K562 (cell line): ENCODE data around the gene KCNJ4. TPM values are rescaled to one million over a fixed set of nuclear protein-coding genes. Genes with fewer than 3 reads are reported as not detected.
A peak's percentile ranks its signal among the peaks of the same experiment; 100 is the strongest.

ENCODE experiments used
- C11orf30 ChIP-seq: fragments of 450-650 bp; IDR thresholded peaks from 2 replicates; pipeline ENCODE4 v1.6.1; 2016; ENCODE audit warnings: low read depth, mild to moderate bottlenecking
- CHD2 ChIP-seq: IDR thresholded peaks from 2 replicates; pipeline ENCODE4 v1.6.1; 2011; ENCODE audit warnings: low read depth, low read length
- CXXC5 ChIP-seq: fragments of 250-450 bp; sonication (Bioruptor Pico); IDR thresholded peaks from 2 replicates; pipeline ENCODE4 v1.8.0; 2022; ENCODE audit warnings: inconsistent platforms, mild to moderate bottlenecking, moderate library complexity
- DACH1 ChIP-seq: fragments of 450-650 bp; IDR thresholded peaks from 2 replicates; pipeline ENCODE4 v1.6.1; 2018; ENCODE audit not compliant: partially characterized antibody
- ELF1 ChIP-seq: fragments of 200-800 bp; sonication (Bioruptor generic); IDR thresholded peaks from 2 replicates; pipeline ENCODE4 v1.6.1; 2016; ENCODE audit warnings: missing genetic modification characterization, missing compliant biosample characterization
- HOXB6 ChIP-seq: fragments of 250-450 bp; sonication (Bioruptor Pico); IDR thresholded peaks from 2 replicates; pipeline ENCODE4 v1.5.1; 2022; ENCODE audit warnings: mild to moderate bottlenecking, borderline replicate concordance
- NR2F6 ChIP-seq: fragments of 450-650 bp; formaldehyde crosslinking; IDR thresholded peaks from 2 replicates; pipeline ENCODE4 v1.4.0; 2020; ENCODE audit warnings: mild to moderate bottlenecking
- POLR2H ChIP-seq: IDR thresholded peaks from 2 replicates; pipeline ENCODE4 v1.6.1; 2016; ENCODE audit warnings: missing genetic modification characterization, low read depth, mild to moderate bottlenecking, control low read depth, missing compliant biosample characterization, moderate library complexity
- RBFOX2 ChIP-seq: fragments of 200-400 bp; formaldehyde crosslinking; IDR thresholded peaks from 2 replicates; pipeline ENCODE4 v1.6.1; 2017; ENCODE audit warnings: low read depth, mild to moderate bottlenecking, low read length, moderate library complexity
- SRF ChIP-seq, 2 experiments: fragments of 250-450, 450-650 bp in 1 of 2; sonication (Bioruptor Pico) in 1 of 2; sonication (generic) in 1 of 2; formaldehyde crosslinking; IDR thresholded peaks; 2 replicates each; pipeline versions ENCODE4 v1.5.0 to v1.5.1; 2020 to 2022; ENCODE audit warnings: mild to moderate bottlenecking in 1 of 2, missing genetic modification reagents in 1 of 2
- YY1 ChIP-seq, 3 experiments: IDR thresholded peaks; 2 replicates each; pipeline ENCODE4 v1.6.1; 2011; ENCODE audit warnings: low read length in 2 of 3, mild to moderate bottlenecking in 2 of 3, moderate library complexity in 2 of 3, borderline replicate concordance in 1 of 3, control low read depth in 1 of 3, low read depth in 1 of 3; ENCODE audit not compliant: insufficient read depth in 3 of 3, insufficient replicate concordance in 2 of 3, control insufficient read depth in 1 of 3, insufficient read length in 1 of 3; ENCODE audit errors: extremely low read depth in 1 of 3
- ZFX ChIP-seq: sonication (generic); formaldehyde crosslinking; IDR thresholded peaks from 2 replicates; pipeline ENCODE4 v1.8.0; 2022; ENCODE audit warnings: mild to moderate bottlenecking, missing genetic modification reagents, moderate library complexity
- ZNF707 ChIP-seq: fragments of 250-450 bp; sonication (Bioruptor Pico); conservative IDR thresholded peaks from 2 replicates; pipeline ENCODE4 v1.8.0; 2022; ENCODE audit warnings: inconsistent platforms, mild to moderate bottlenecking, moderate library complexity
- polyA plus RNA-seq, 8 experiments: library from polyadenylated mRNA; depleted of rRNA in 4 of 8; stranded (reverse) in 5 of 8; unstranded in 3 of 8; fragments of >200 nt; fragmentation: Nextera tagmentation in 2 of 8; fragmentation: Illumina TruSeq in 1 of 8; extraction: Ambion mirVana in 2 of 8; extraction: Trizol in 1 of 8; gene quantifications; 2 replicates each; pipeline versions ENCODE4 v1.2.1 to v1.2.3, GENCODE V29; 2011 to 2014; ENCODE audit warnings: inconsistent platforms in 1 of 8, missing spikeins in 1 of 8
- total RNA-seq, 7 experiments: library from RNA; depleted of rRNA in 6 of 7; stranded (reverse); fragments of >200 nt in 6 of 7; fragmentation: Illumina TruSeq in 2 of 7; extraction: Trizol in 2 of 7; gene quantifications; 2 replicates each; pipeline versions ENCODE4 v1.2.1 to v1.2.3, GENCODE V29; 2011 to 2021; ENCODE audit warnings: low replicate concordance in 1 of 7
- TF ChIP-seq, protein P1 (sequence below): sonication (generic); IDR thresholded peaks from 2 replicates; pipeline ENCODE4 v1.6.1; 2016
- TF ChIP-seq, protein P2 (sequence below): sonication (generic); formaldehyde crosslinking; IDR thresholded peaks from 2 replicates; pipeline ENCODE4 v1.9.0; 2022; ENCODE audit warnings: mild to moderate bottlenecking, missing genetic modification reagents
- TF ChIP-seq, protein P3 (sequence below): fragments of 450-650 bp; IDR thresholded peaks from 2 replicates; pipeline ENCODE4 v1.6.1; 2017; ENCODE audit warnings: antibody characterized with exemption, mild to moderate bottlenecking

KCNJ4 gene
- total and polyA plus RNA-seq, 9 of the 15 experiments (the other 6 are each of a cell fraction or from before 2014, with no cell fraction given) = 0.07 to 0.55 (median 0.09) TPM; not detected in 4

DNA sequence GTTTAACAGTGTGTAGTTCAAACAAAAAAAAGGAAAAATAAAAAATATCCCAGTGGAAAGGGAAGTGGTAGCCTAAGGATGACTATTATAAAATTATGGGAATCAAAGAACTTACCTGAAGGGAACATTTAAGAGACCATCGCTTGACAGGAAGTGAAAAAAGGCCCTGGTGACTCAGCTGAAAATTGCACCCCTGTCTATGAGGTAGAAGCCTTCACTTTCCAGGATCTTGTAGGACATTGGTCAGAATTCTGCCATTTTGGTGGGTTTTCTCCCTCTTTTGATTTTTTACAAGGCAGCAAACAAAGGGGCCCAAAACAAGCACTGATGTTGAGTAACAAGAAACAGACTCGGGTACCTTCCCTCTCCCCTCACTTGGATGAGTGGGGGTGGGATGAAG lies 35.5 kb upstream of the KCNJ4 start (continued):
- no peak for TF ChIP-seq CXXC5 (CRISPR knock-in tag)
- no peak for TF ChIP-seq POLR2H (tag)
- TF ChIP-seq, protein P1, sequence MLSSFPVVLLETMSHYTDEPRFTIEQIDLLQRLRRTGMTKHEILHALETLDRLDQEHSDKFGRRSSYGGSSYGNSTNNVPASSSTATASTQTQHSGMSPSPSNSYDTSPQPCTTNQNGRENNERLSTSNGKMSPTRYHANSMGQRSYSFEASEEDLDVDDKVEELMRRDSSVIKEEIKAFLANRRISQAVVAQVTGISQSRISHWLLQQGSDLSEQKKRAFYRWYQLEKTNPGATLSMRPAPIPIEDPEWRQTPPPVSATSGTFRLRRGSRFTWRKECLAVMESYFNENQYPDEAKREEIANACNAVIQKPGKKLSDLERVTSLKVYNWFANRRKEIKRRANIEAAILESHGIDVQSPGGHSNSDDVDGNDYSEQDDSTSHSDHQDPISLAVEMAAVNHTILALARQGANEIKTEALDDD = no peak
- TF ChIP-seq CHD2 = no peak
- no peak for TF ChIP-seq HOXB6 (CRISPR knock-in tag)
- TF ChIP-seq SRF (CRISPR knock-in tag; IDR thresholded peaks at IDR 0.05) = no peak
- TF ChIP-seq RBFOX2 = peak; percentile 26; the same call in 1 of the 2 replicates
- no peak for TF ChIP-seq ELF1 (tag)
- TF ChIP-seq NR2F6 (CRISPR knock-in tag) = no peak
- TF ChIP-seq YY1 (IDR thresholded peaks at IDR 0.05; ENCODE audit: borderline replicate concordance in 1 of 3, control insufficient read depth in 1 of 3, extremely low read depth in 1 of 3, insufficient read depth in 3 of 3, insufficient read length in 1 of 3, insufficient replicate concordance in 2 of 3, low read depth in 1 of 3, low read length in 2 of 3) = no peak
- TF ChIP-seq C11orf30 = peak; percentile 67
- no peak for TF ChIP-seq DACH1
- TF ChIP-seq, protein P2, sequence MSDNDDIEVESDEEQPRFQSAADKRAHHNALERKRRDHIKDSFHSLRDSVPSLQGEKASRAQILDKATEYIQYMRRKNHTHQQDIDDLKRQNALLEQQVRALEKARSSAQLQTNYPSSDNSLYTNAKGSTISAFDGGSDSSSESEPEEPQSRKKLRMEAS (CRISPR knock-in tag) = no peak
- TF ChIP-seq, protein P3, sequence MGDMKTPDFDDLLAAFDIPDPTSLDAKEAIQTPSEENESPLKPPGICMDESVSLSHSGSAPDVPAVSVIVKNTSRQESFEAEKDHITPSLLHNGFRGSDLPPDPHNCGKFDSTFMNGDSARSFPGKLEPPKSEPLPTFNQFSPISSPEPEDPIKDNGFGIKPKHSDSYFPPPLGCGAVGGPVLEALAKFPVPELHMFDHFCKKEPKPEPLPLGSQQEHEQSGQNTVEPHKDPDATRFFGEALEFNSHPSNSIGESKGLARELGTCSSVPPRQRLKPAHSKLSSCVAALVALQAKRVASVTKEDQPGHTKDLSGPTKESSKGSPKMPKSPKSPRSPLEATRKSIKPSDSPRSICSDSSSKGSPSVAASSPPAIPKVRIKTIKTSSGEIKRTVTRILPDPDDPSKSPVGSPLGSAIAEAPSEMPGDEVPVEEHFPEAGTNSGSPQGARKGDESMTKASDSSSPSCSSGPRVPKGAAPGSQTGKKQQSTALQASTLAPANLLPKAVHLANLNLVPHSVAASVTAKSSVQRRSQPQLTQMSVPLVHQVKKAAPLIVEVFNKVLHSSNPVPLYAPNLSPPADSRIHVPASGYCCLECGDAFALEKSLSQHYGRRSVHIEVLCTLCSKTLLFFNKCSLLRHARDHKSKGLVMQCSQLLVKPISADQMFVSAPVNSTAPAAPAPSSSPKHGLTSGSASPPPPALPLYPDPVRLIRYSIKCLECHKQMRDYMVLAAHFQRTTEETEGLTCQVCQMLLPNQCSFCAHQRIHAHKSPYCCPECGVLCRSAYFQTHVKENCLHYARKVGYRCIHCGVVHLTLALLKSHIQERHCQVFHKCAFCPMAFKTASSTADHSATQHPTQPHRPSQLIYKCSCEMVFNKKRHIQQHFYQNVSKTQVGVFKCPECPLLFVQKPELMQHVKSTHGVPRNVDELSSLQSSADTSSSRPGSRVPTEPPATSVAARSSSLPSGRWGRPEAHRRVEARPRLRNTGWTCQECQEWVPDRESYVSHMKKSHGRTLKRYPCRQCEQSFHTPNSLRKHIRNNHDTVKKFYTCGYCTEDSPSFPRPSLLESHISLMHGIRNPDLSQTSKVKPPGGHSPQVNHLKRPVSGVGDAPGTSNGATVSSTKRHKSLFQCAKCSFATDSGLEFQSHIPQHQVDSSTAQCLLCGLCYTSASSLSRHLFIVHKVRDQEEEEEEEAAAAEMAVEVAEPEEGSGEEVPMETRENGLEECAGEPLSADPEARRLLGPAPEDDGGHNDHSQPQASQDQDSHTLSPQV = no peak
- no peak for TF ChIP-seq ZNF707
- no peak for TF ChIP-seq ZFX (CRISPR knock-in tag)
